ENCODE measurements around the gene HS6ST3. TPM values are rescaled to one million over a fixed set of nuclear protein-coding genes. Genes with fewer than 3 reads are reported as not detected.

Gene HS6ST3
- total RNA-seq, 1 experiment from 2014 or later, result not detected

GRCh38 chr13:96824140-96824539, 734.2 kb downstream of the HS6ST3 start:
- DNase-seq (ENCODE audit: low spot score), result no peak

- DNase-seq (ENCODE audit: low spot score), result no peak
Observed at GRCh38 chr13:96825653-96826052, 735.7 kb downstream of the HS6ST3 start.

- DNase-seq (ENCODE audit: low spot score), result no peak
Observed at GRCh38 chr13:96834626-96835025, 744.7 kb downstream of the HS6ST3 start.

- no peak for DNase-seq (ENCODE audit: low spot score)
Observed at GRCh38 chr13:96835546-96835945, 745.6 kb downstream of the HS6ST3 start.

GRCh38 chr13:96836733-96837132, 746.8 kb downstream of the HS6ST3 start:
- DNase-seq (ENCODE audit: low spot score), result no peak

- DNase-seq (ENCODE audit: low spot score), result no peak
Observed at GRCh38 chr13:96837809-96838208, 747.9 kb downstream of the HS6ST3 start.

- no peak for DNase-seq (ENCODE audit: low spot score)
Observed at GRCh38 chr13:96844195-96844594, 754.3 kb downstream of the HS6ST3 start.

- DNase-seq (ENCODE audit: low spot score), result no peak
Observed at GRCh38 chr13:96844616-96845015, 754.7 kb downstream of the HS6ST3 start.

- peak; percentile 27 for DNase-seq (ENCODE audit: low spot score)
Observed at GRCh38 chr13:96848286-96848685, 758.4 kb downstream of the HS6ST3 start.

GRCh38 chr13:96849091-96849490, 759.2 kb downstream of the HS6ST3 start:
- DNase-seq (ENCODE audit: low spot score), result no peak

- DNase-seq (ENCODE audit: low spot score), result no peak
Observed at GRCh38 chr13:96850538-96851145, 760.7 kb downstream of the HS6ST3 start.

GRCh38 chr13:96851856-96852445, 762.0 kb downstream of the HS6ST3 start:
- DNase-seq (ENCODE audit: low spot score), result no peak

- DNase-seq (ENCODE audit: low spot score), result no peak
Observed at GRCh38 chr13:96858133-96858826, 768.4 kb downstream of the HS6ST3 start.

GRCh38 chr13:96860882-96861281, 771.0 kb downstream of the HS6ST3 start:
- no peak for DNase-seq (ENCODE audit: low spot score)

- no peak for DNase-seq (ENCODE audit: low spot score)
Observed at GRCh38 chr13:96862093-96862492, 772.2 kb downstream of the HS6ST3 start.

GRCh38 chr13:96862999-96863398, 773.1 kb downstream of the HS6ST3 start:
- DNase-seq (ENCODE audit: low spot score), result no peak

- DNase-seq (ENCODE audit: low spot score), result no peak
Observed at GRCh38 chr13:96871469-96871868, 781.6 kb downstream of the HS6ST3 start.

GRCh38 chr13:96880419-96880818, 790.5 kb downstream of the HS6ST3 start:
- no peak for DNase-seq (ENCODE audit: low spot score)

Other genes with a start within 250 kb of the HS6ST3 start
- gene UGGT2, start 36.7 kb upstream of the HS6ST3 start, total RNA-seq (2014; rRNA removed; shearing (Covaris generic)), result 43.4 and 51.5 TPM in 2 replicates